ENCODE data around the gene ZNF189. TPM values are rescaled to one million over a fixed set of nuclear protein-coding genes. Genes with fewer than 3 reads are reported as not detected.

The ZNF189 gene
- total and polyA plus RNA-seq, 11 donors: 10.0 to 34.6 (median 19.3) TPM

DNA sequence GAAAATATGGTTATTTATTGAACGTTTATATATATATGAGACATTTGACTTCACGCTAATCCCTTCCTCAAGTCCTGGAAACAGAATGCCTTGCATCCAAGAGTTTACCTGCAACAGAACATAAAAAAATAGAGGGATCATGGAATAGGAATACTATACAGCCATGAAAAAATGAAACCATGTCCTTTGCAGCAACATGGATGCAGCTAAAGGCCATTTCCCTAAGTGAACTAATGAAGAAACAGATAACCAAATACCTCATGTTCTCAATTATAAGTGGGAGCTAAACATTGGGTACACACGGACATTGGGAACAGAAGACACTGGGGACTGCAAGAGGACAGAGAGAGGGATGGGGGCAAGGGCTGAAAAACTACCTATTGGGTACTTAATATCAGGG is 26.8 kb upstream of the ZNF189 start:
- intact Hi-C loops (cut with DNase I): no loop called here
- 91 to 94% (median 93%) methylated on average over 3 of the region's 3 CpGs for WGBS, 4 donors
- ATAC-seq (no peak), DNase-seq (no peak)
- Histone ChIP-seq H3K9me3 (peaks cover 0 to 2% (median 0%) of the 10 kb centered on the region in 12 donors), H3K36me3 (no peaks in the 10 kb centered on the region), H3K4me3 (no peak overlapping the region), H3K27me3 (no peaks in the 10 kb centered on the region), H3K27ac (no peak overlapping the region), H3K4me1 (no peaks in the 10 kb centered on the region)
- TF ChIP-seq, protein P1, sequence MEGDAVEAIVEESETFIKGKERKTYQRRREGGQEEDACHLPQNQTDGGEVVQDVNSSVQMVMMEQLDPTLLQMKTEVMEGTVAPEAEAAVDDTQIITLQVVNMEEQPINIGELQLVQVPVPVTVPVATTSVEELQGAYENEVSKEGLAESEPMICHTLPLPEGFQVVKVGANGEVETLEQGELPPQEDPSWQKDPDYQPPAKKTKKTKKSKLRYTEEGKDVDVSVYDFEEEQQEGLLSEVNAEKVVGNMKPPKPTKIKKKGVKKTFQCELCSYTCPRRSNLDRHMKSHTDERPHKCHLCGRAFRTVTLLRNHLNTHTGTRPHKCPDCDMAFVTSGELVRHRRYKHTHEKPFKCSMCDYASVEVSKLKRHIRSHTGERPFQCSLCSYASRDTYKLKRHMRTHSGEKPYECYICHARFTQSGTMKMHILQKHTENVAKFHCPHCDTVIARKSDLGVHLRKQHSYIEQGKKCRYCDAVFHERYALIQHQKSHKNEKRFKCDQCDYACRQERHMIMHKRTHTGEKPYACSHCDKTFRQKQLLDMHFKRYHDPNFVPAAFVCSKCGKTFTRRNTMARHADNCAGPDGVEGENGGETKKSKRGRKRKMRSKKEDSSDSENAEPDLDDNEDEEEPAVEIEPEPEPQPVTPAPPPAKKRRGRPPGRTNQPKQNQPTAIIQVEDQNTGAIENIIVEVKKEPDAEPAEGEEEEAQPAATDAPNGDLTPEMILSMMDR (IDR thresholded peaks at IDR 0.05): no peak
- no peak for TF ChIP-seq POLR2A (IDR thresholded peaks at IDR 0.05)

DNA sequence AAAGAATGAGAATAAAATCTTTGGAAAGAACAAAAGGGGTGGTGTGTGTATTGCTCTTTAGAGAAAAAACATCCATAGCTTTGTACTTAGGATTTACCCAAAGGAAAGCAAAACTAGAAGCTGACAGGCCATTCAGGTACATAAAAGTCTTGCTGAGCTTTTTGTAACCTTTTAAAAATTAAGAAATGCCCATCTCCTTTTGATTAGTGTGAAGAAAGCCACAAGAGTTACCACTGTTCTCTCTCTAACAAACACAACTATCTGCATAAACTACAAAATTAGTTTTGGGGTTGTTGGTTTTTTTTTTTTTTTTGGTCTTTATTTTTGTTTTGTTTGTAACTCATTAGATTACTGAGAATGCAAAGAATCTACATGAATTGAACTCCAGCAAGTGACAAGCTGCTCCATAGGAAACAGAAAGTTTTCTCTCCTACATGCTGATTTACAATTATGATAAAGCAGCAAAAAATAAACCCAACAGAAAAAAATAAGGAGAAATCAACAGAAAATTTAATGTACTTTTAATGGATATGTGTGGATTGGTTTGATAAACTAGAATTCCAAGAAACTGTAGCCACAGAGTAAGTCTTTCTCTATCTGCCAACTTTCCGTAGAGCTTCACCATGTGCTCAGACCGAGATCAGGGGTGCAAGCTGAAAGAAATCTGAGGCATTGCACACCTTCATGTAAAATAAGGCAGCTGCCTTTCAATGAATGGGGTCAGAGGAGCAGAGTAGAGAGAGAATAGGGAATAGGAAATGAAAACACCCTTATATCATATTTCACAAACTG is 26.1 kb upstream of the ZNF189 start:
- WGBS, 4 donors: 65 to 74% (median 70%) methylated on average over 2 of the region's 2 CpGs
- peaks cover 0 to 2% (median 0%) of the 10 kb centered on the region in 12 donors for H3K9me3 ChIP-seq
- H3K36me3 ChIP-seq: no peaks in the 10 kb centered on the region
- H3K27me3 ChIP-seq: no peaks in the 10 kb centered on the region
- H3K4me1 ChIP-seq: no peaks in the 10 kb centered on the region
- intact Hi-C loops (cut with DNase I): no loop called here
- no peak for ATAC-seq
- TF ChIP-seq, protein P1 (IDR thresholded peaks at IDR 0.05): no peak
- TF ChIP-seq POLR2A (IDR thresholded peaks at IDR 0.05): no peak
- H3K4me3 ChIP-seq: no peak overlapping the region
- H3K27ac ChIP-seq: no peak overlapping the region
- no peak for DNase-seq

DNA sequence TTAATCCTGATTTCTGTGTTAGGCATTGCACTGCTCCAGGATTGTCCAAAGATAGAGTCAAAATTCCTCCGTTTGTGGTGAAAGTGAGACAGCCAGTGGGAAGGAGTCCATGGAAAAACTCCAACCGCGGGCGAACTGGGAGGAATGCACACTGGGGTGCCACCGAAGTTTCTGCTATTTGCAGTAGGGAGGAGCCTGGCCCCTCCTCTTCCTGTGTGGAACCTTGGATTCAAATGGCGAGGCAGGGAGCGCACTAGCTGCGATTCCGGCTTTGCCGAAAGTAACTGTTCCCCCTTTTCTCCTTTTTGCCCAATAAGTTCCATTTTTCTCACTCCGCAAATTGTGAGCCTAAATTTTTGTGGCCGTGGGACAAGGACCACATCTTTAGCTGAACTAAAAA is 23.1 kb upstream of the ZNF189 start:
- WGBS, 4 donors: 88 to 91% (median 89%) methylated on average over 12 of the region's 12 CpGs
- Histone ChIP-seq H3K36me3 (no peaks in the 10 kb centered on the region), H3K4me1 (no peaks in the 10 kb centered on the region), H3K9me3 (peaks cover 0 to 6% (median 0%) of the 10 kb centered on the region in 12 donors), H3K27me3 (no peaks in the 10 kb centered on the region), H3K4me3 (no peak overlapping the region), H3K27ac (no peak overlapping the region)
- ATAC-seq: no peak
- DNase-seq: no peak
- intact Hi-C loops (cut with DNase I): no loop called here
- TF ChIP-seq, protein P1 (IDR thresholded peaks at IDR 0.05): no peak
- no peak for TF ChIP-seq POLR2A (IDR thresholded peaks at IDR 0.05)

DNA sequence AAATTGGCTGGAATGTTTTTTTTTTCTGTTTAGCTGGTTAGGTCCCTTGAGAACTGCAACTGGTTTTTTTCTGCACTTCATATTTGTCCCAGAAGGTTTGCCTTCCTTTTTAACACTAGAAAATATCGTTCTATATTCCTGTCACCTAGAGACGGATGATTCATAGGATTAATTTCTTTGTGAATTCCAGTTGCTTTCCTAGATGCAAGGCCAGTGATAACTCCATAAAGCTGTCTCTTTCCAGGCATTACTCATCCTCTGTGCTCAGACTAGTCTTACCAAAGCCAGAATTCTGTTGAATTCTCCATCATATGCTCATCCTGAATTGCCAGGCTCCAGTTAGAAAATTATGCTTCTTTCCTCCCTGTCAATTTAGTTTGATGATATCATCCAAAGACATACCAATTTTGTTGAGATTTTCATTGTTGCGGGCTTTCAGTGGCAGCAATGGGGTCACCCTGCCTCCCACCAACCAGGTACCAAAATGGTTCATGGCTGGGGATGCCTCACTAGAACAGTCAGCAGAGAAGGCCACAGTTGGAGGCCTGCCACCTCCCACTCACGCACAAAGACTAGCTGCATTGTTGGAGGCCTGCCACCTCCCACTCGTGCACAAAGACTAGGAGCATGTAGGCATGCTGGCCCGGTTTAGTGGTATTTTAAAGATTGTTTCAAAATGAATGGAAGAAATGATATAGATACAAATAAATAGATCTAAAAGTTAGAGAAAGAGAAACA is 22.4 kb upstream of the ZNF189 start:
- H3K27me3 ChIP-seq: no peaks in the 10 kb centered on the region

More for the DNA sequence above, 22.4 kb upstream of the ZNF189 start:
- Histone ChIP-seq H3K4me1 (no peaks in the 10 kb centered on the region), H3K36me3 (no peaks in the 10 kb centered on the region), H3K9me3 (peaks cover 0 to 6% (median 0%) of the 10 kb centered on the region in 12 donors), H3K4me3 (no peak overlapping the region), H3K27ac (no peak overlapping the region)
- whole genome bisulfite sequencing, 4 donors: 59 to 76% (median 62%) methylated on average over 6 of the region's 6 CpGs
- intact Hi-C loops (cut with DNase I): no loop called here
- ATAC-seq: no peak
- TF ChIP-seq POLR2A (IDR thresholded peaks at IDR 0.05): no peak
- TF ChIP-seq, protein P1 (IDR thresholded peaks at IDR 0.05): no peak
- peak in 2 of 5 donors; percentile 9 to 28 for DNase-seq

All from heart left ventricle (tissue), 16 donors.